ENCODE measurements around the gene NKAIN1.
"Not testable (repeated sequence)": the region's sequence is repeated elsewhere in the genome, so short reads cannot be mapped to it uniquely, and the experiment has no call there.

Gene NKAIN1

DNA sequence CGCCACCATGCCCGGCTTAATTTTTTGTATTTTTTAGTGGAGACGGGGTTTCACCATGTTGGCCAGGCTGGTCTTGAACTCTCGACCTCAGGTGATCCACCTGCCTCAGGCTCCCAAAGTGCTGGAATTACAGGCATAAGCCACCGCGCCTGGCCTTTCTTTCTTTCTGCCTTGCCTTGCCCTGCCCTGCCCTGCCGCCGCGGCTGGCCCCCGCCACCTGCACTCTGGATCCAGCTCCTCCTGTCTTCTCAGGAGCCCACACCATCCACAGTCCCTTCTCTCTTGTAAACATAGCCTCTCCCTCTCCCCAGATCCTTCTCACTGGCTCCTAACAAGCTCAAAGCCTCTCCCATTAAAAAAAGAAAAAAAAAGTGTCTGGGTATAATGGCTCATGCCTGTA lies 44.4 kb downstream of the NKAIN1 start:
- not testable (repeated sequence) for FAIRE-seq

DNA sequence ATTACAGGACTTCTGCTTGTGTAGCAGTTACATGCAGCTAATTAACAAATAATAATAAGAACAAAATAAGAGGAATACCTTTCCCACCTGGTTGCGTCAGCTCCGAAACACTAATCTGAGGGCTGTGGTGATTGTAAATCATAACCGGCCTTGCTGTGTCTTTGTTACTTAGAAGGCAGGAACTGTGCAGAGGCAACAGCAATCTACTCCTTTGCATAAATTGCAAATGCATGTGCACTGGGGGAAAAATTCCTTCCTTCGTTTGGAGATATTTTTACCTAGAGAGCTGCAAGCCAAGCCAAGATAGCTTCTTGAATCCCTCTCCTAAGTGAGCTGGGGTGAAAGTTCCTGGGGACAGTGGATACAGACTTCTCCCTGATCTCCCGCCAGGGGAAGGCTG lies 46.0 kb downstream of the NKAIN1 start:
- FAIRE-seq: no peak

DNA sequence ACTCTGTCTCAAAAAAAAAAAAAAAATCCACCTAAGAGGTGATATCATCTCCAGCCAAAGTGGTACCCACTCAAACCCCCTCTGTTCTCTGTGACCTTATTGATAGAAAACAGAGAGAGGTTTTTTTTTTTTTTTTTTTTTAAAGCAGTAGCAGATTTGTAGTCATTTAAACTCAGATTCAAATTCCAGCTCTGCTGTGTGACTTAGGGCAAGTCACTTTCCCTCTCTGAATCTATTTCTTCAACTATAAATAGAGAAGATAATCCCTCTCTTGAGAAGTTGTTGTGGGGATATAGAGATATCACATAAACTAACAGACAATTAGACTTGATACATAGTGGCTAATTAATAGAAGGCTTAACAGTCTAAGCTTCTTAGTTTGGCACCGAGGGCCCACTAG lies 48.4 kb downstream of the NKAIN1 start:
- FAIRE-seq: no peak

DNA sequence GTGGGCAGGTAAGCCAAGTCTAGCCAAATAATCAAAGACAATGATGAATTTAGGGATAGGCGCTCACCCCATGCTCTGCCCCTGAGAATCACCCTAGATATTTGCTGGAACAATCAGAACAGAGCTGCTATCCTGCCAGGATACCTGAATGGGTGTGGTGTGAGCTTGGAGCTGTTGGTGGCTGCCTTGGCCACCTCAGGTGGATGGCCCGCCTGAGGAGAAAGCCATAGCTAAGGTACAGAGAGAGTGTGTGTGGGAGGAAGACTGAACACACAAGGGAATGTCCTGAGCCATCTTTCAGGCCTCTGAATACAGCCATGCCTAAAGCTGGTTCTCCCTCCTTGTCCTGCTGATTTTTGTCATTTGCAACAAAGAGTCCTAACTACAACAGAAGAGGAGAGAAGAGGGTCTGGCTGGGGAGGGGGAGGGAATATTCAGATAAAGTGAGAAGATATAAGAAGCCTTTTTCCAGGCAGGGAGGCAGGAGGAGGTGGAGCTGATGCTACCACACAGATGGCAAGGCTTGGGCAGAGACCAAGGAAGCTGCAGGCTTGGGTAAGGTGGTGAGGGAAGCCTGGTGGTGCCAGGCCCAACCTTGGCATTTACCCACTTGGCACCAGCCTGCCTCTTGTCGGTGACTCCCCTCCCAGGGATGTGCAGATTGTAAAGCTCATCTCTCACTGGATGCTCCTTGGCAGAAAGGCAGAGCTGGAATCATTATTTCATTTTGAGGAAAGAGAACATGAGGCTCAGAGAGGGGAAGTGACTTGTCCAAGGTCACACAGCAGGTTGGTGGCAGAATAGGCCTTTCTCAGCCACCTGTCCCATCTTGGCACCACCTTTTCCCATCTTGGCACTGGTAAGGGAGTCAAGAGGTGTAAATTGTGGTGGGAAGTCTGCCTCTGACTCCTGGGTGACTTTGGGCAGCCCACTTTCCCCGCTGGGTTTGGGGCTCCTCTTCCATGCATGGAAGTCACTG lies 49.7 kb downstream of the NKAIN1 start:
- FAIRE-seq: no peak

DNA sequence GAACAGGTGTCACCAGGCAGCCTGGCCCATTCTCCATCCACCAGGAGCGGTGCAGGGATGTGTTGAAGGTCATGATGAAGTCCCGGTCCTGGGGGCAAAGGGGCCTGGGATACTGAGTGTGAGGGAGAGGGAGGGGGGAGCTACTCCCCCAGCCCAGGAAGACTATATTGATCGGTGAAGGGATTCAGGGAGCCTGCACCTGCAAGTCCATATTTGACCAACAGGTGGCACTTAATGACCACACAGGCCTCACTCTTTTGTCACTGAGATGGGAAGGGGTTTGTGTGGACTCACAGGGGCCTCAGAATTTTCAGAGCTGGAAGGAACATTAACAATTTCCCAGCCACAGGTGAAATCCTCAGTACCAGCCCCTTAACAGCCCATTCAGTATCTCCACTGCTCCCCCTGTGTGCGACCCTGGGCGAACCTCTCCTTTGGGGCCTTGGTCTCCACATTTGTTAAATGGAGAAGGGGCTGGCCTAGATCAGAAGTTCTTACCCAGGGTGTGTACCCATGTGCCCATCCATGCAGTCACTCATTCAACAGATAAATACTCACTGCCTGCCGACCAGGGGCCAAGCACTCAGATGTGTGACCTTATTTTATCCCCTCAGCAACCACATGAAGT lies 55.6 kb downstream of the NKAIN1 start:
- no peak for FAIRE-seq

DNA sequence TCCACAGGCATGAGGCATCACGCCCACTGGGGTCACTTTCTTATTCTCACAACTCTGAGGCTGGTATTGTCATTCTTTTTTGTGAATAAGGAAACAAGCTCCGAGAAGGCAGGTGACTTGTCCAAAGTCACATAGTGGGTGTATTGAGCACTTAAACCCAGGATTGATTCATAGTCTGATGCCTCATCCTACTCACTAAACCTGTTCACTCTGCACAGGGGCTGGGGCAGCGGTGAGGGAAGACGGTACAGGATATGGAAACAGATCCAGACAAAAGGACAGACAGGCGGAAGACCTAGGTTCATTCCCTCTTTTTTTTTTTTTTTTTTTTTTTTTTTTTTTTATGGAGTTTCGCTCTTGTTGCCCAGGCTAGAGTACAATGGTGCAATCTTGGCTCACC lies 56.6 kb downstream of the NKAIN1 start:
- FAIRE-seq: no peak

DNA sequence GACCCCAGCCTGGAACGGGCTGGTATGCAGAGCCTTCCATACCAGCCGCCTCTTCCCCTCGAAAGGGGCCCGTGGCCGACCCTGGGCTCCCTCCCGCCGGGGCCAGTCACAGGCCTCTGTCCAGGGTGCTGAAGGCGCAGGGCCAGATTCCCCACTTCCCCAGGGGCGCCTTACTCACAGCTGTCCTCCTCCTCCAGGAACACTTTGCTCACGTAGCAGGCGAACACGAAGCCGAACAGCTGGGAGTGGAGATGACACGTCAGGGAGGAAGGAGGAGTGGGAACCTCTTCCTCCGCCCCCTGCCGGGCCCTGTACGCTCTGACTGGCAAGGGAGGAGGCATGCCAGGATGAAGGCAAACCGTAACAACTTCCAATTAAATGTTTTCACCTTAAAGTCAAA lies 57.3 kb downstream of the NKAIN1 start:
- FAIRE-seq: peak; percentile 21

DNA sequence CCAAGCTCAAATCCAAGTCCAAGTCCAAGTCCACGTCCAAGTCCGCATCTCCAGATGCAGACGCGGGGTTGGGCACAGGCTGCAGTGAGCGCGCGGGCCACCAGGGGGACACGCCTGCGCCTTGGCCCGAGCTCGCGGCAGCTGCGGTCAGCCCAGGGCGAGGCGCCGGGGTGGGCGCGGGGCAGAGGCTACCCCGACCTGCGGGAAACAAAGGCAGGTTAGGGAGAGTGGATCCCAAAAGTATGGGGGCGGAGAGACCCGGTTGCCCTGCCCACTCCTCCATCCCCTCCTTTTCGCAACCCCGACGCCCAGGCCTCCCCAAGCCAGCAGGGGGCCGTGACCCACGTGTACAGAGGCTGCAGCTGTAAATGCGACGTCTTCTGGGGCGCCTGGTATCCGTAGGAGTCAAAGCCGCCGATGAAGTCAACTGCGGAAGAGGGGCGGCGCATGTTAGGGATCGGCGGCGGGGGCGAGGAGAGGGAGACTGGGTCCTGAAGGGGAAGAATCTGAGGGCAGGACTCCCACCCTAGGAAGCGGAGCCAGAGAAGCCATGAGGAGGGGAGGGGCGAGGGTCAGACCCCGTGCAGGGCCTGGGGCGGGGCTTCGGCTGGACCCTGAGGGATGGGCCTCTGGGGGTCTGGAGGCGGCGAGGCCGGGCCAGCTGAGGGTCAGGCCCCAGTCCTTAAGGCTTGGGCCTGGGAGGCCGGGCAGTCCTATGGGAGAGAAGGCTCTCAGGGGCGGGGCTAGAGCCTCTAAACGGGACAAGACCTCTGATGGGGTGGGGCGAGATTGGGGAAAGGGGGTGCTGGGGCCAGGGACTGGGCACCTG lies 58.0 kb downstream of the NKAIN1 start:
- FAIRE-seq: no peak

DNA sequence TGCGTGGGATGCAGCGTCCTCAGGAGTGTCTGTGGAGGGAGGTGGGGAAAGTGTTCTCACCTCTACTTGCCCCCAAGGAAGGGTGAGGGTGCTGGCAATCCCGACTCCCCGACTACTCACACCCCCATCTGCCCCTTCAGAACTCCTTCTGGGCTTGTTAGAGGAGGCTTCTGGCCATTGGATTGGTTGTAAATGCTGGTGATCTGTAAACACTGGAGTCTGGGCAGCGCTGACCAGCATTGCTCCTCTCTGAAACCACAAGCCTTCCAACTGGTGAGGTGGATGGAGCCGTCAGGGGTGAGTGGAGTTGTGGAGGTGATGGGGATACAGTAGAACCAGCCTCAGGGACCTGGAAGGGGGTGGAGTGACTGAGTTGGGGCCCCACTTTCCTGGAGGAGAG lies 59.3 kb downstream of the NKAIN1 start:
- no peak for FAIRE-seq

DNA sequence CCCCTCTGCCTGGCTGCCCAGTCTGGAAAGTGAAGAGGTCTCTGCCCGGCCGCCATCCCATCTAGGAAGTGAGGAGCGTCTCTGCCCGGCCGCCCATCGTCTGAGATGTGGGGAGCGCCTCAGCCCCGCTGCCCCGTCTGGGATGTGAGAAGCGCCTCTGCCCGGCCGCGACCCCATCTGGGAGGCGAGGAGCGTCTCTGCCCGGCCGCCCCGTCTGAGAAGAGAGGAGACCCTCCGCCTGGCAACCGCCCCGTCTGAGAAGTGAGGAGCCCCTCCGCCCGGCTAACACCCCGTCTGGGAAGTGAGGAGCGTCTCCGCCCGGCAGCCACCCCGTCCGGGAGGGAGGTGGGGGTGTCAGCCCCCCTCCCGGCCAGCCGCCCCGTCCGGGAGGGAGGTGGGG lies 63.4 kb downstream of the NKAIN1 start:
- FAIRE-seq: not testable (repeated sequence)

DNA sequence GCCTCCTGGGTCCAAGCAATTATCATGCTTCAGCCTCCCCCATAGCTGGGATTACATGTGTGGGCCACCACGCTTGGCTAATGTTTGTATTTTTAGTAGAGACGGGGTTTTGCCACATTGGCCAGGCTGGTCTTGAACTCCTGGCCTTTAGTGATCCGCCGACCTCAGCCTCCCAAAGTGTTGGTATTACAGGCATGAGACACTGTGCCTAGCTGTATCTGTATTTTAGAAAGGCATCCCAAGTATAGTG lies 69.3 kb downstream of the NKAIN1 start:
- FAIRE-seq: no peak

DNA sequence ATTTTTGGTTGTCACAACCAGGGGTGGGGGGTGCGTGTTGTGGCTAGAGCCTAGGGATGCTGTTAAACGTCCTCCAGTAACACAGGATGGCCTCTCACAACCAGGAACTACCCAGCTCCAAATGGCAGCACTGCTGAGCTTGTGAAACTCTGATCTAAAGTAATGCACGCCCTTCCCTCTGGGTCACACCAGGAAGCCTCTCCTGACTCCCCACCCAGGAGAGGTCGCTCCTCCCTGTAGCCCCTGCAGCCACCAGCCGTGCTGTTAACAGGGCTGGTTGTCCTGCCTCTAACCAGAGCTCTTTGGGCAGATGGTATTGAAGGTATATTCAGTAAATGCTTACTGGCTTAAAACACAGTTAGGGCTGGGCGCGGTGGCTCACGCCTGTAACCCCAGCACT lies 73.2 kb downstream of the NKAIN1 start:
- no peak for FAIRE-seq

DNA sequence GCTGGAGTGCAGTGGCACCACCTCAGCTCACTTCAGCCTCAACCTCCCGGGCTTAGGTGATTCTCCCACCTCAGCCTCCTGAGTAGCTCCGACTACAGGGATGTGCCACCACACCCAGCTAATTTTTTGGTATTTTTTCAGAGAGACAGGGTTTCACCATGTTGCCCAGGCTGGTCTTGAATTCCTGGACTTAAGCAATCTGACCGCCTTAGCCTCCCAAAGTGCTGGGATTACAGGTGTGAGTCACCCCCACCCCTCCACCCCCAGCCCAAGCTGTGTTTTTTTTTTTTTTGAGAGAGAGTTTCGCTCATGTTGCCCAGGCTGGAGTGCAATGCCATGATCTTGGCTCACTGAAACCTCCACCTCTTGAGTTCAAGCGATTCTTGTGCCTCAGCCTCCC lies 75.4 kb downstream of the NKAIN1 start:
- no peak for FAIRE-seq

DNA sequence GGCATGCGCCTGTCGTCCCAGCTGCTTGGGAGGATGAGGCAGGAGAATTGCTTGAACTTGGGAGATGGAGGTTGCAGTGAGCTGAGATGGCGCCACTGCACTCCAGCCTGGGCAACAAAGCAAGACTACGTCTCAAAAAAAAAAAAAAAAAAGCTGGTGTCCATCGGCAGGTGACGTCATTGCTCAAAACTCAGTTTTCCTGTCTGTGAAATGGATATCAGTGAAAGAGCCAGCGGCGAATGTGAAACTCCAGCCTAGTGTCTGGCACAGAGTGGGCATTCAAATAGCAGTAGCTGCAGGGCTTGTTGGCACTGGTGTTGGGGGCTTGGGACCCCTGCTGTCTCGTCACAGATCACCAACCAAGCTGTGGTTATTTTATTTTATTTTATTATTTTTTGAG lies 75.8 kb downstream of the NKAIN1 start:
- no peak for FAIRE-seq

DNA sequence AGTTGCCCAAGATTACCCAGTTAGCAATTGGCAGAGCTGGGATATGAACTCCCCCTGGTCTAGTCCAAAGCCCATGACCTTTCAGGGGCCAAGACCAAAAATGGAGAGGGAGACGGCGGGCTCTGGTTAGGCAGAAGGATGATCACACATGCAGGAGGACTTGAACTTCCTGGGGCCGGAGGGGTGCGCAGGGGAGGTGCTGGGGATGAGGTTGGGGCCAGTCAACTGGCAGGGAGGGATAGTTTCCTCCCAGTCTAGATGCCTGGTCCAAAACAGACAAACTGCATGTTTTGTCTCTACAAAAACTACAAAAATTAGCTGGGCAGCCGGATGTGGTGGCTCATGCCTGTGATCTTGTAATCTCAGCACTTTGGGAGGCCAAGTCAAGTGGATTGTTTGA lies 78.1 kb downstream of the NKAIN1 start:
- no peak for FAIRE-seq

DNA sequence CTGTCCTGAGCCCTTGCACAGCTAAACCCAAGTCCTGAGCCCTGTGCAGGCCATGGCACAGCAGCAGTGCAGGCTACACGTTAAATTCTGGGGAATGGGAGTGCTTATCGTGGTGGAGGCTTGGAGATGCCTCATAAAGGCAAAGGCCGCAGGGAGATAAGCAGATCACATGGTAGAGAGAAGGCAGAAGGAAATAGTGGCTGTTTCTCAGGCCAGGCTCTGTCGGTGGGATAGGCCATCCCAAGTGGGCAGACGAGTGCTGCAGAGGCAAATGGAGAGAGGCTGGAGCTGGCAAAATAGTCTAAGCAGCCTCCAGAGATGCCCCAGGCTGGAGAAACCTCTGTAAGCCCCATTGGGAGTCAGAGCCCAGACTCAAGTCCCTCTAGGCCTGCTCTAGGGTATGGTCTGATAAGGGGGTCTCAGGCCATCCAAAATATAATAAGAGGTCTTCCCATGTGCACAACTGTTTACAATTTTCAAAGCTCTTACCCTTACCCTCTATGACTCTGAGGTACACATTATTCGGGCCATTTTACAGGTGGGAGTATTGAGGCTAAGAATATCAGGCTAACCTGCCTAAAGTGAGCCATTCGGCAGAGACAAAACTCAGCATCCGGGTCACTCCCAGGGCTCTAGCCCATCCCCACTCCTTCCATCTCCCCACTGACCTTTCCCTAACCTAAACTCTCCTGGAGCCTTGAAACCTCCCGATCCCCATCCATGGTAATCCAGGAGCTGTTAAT lies 79.6 kb downstream of the NKAIN1 start:
- FAIRE-seq: no peak

DNA sequence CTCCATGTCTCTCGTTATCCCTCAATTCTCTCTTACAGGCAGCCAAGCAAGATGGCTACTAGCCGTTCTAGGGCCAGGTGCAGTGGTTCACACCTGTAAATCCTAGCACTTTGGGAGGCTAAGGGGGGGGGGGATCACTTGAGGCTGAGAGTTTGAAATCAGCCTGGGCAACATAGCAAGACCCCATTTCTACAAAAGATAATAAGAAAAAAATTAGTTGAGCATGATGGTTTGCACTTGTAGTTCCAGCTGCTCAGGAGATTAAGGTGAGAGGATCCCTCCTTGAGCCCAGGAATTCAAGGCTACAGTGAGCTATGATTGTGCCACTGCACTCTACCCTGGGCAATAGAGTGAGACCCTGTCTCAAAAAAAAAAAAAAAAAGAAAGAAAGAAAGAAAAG lies 80.4 kb downstream of the NKAIN1 start:
- FAIRE-seq: no peak

DNA sequence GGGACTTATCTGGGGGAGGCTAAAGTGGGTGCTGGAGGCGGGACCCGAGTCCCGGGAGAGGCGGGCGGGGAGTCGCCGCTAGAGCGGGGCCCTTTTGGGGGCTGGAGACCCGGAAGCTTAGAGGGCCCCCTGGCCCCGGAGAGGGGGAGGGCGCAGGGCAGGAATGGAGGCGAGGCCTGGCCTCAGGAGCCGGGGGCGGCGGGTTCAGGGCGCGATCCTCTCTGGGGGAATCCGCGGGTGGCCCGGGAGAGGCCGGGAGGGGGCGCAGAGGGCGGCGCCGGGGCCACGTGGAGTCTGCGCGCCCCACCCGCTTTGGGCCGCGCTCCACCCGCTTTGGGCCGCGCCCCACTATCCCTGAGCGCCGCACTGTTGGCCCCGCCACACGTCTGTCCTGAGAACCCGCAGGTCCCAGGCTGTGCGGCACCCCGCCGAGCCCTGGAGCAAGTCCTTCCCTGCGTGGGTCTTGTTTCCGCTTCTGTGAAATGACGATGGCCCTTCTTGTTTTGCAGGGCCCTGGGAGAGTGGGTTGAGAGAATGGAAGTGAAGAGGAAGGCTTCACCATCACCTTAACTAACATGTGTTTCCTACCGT lies 84.4 kb downstream of the NKAIN1 start:
- FAIRE-seq: no peak

DNA sequence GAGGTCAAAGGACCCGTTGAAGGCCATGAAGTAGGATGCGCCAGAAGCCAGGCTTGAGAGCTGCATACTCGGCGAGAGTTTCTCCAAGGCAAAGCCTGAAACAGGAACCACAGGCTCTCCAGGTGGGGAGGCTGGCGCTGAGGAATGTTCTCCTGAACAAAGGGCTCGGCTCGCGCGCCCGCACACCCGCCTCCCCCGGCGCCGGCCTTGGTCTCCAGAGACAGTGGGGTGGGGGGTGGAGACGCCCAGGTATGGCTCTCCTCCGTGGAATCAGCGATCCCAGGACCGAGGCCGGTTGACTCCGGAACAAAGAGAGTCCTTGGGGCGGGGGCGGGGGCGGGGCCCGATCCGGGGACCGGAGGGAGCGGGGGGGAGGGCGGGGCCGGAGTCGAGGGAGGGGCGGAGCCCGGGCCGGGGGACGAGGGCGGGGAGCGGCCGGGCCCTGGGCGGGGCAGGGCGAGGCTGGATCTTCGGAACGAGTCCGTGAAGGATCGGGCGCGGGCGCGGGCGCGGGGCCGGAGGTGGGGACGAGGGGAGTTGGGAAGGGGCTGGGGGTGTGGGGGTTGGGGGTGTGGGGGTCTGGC lies 85.0 kb downstream of the NKAIN1 start:
- no peak for FAIRE-seq

DNA sequence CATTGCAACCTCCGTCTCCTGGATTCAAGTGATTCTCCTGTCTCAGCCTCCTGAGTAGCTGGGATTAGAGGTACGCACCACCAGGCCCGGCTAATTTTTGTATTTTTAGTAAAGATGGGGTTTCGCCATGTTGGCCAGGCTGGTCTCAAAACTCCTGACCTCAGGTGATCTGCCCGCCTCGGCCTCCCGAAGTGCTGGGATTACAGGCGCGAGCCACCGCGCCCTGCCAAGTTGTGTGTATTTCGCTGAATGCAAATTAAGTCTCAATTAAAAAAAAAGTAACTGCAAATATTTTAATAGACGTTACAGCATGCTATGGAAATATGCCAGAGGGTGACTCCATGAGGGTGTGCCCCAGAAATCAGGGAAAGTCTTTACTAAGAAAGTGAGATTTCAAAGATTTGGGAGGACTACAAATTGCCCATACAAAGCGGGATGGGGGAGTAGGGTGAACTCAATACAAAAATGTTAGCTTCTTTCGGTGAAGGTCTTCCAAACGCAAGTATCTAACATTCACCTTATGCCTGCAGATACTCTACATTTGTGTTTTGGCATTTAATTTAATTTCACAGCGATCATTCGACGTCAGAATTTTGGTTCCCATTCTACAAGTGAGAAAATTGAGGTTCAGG lies 85.6 kb downstream of the NKAIN1 start:
- FAIRE-seq: no peak

DNA sequence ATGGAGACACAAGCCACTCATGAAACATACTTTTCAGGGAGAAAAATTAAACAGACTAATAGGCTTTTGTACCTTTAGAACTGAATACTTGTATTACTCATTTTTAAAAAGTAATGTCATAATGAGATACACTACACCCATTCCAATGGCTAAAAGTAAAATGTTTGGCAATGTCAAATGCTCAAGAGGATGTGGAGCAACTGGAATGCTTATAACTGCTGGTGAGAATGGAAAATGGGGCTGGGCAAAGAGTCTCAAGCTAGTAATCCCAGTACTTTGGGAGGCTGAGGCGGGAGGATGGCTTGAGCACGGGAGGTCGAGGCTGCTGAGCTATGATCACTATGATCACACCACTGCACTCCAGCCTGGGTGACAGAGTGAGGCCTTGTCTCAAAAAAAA lies 86.3 kb downstream of the NKAIN1 start:
- no peak for FAIRE-seq
